Measurements from ENCODE around the gene NUDT6.
"Not testable (repeated sequence)": the region's sequence is repeated elsewhere in the genome, so short reads cannot be mapped to it uniquely, and the experiment has no call there.

Gene NUDT6

GRCh38 chr4:122959981-122960610 lies 37.7 kb upstream of the NUDT6 start:
- DNase-seq (ENCODE audit: low read depth), result no peak
- H3K4me3 ChIP-seq (ENCODE audit: low read length), result no peak overlapping the region
- TF ChIP-seq, protein P1, sequence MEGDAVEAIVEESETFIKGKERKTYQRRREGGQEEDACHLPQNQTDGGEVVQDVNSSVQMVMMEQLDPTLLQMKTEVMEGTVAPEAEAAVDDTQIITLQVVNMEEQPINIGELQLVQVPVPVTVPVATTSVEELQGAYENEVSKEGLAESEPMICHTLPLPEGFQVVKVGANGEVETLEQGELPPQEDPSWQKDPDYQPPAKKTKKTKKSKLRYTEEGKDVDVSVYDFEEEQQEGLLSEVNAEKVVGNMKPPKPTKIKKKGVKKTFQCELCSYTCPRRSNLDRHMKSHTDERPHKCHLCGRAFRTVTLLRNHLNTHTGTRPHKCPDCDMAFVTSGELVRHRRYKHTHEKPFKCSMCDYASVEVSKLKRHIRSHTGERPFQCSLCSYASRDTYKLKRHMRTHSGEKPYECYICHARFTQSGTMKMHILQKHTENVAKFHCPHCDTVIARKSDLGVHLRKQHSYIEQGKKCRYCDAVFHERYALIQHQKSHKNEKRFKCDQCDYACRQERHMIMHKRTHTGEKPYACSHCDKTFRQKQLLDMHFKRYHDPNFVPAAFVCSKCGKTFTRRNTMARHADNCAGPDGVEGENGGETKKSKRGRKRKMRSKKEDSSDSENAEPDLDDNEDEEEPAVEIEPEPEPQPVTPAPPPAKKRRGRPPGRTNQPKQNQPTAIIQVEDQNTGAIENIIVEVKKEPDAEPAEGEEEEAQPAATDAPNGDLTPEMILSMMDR (conservative IDR thresholded peaks at IDR 0.05; ENCODE audit: low read depth, low read length), result no peak

DNA sequence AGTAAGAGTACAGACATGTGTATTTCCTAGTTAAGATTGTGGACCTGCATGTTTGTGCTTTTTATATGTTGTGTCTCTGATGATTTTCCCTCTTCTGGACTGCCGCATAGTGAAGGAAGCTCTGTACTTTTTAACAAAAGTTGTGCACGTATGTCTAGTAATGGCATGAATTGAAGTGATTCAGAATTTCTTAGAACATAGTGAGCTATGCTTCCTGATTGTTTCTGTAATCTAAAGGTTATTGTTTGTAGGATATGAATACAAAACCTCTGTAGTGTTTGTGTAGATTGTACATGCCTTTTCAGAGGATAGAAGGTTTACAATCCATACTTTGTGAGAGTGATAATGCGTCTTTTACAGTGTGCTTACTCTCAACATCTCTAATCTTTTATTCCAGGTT lies 37.0 kb upstream of the NUDT6 start:
- no peak for DNase-seq (ENCODE audit: low read depth)
- TF ChIP-seq, protein P1 (conservative IDR thresholded peaks at IDR 0.05; ENCODE audit: low read depth, low read length), result no peak

DNA sequence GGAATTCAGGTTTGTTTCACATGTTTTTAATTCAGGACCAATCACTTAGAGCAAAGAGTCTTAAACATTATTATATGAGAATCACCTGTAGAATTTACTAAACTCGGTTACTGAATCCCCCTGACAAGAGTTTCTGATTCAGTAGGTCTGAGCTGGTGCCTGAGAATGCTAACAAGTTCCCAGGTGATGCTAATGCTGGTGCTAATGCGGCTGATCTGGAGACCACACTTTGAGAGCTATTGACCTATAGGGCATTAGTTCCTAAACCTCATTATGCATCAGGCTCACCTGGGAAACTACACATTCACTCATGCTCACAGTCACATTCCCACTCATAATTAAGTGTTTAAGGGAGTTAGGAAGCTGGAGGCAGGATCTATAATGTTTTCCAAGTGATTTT lies 36.1 kb upstream of the NUDT6 start:
- no peak for DNase-seq (ENCODE audit: low read depth)
- TF ChIP-seq, protein P1 (conservative IDR thresholded peaks at IDR 0.05; ENCODE audit: low read depth, low read length), result no peak
- no peak overlapping the region for H3K4me3 ChIP-seq (ENCODE audit: low read length)

More for the DNA sequence above, 37.0 kb upstream of the NUDT6 start:
- no peak overlapping the region for H3K4me3 ChIP-seq (ENCODE audit: low read length)

DNA sequence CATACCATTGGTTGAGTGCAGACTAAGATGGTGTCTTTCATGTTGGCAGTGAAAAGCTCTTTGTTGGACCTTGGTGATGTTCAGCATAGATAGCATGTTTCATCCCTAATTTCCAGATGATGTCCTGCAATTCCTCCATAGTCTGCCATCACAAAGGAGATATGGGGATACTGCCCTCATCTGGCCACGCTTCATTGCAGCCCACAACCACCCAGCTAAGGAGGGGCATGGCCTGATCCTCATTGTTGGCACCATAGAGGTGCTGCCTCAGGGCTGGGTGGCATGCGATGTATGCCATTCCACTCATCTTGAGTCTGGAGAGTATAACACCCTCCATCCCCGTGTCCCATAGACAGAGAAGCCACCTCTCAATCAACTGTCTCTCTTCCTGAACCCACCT lies 31.5 kb upstream of the NUDT6 start:
- no peak overlapping the region for H3K4me3 ChIP-seq (ENCODE audit: low read length)
- TF ChIP-seq, protein P1 (conservative IDR thresholded peaks at IDR 0.05; ENCODE audit: low read depth, low read length), result no peak
- no peak for DNase-seq (ENCODE audit: low read depth)

GRCh38 chr4:122952028-122952427 lies 29.6 kb upstream of the NUDT6 start:
- H3K4me3 ChIP-seq (ENCODE audit: low read length), result no peak overlapping the region

DNA sequence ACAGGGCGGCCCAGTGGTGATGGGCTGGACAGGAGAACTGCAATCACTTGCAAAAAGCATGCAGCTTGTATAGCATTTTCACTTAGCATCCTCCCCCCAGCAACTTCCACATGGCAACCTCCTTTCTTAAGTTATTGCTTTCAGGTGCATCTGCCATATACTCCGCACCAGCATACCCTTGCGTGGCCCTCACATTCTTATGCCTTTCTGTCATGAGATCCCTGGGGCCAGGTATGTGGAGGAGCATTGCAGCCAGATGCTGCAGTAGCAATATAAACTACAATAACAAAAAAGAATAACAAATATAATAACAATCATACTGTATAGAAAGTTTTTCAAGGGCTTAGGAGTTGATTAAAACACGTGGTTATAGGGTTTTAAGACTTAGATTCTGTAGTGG lies 26.3 kb upstream of the NUDT6 start:
- TF ChIP-seq, protein P1 (conservative IDR thresholded peaks at IDR 0.05; ENCODE audit: low read depth, low read length), result no peak
- no peak for DNase-seq (ENCODE audit: low read depth)
- H3K4me3 ChIP-seq (ENCODE audit: low read length), result no peak overlapping the region

More at GRCh38 chr4:122952028-122952427, 29.6 kb upstream of the NUDT6 start:
- no peak for DNase-seq (ENCODE audit: low read depth)
- TF ChIP-seq, protein P1 (conservative IDR thresholded peaks at IDR 0.05; ENCODE audit: low read depth, low read length), result no peak

DNA sequence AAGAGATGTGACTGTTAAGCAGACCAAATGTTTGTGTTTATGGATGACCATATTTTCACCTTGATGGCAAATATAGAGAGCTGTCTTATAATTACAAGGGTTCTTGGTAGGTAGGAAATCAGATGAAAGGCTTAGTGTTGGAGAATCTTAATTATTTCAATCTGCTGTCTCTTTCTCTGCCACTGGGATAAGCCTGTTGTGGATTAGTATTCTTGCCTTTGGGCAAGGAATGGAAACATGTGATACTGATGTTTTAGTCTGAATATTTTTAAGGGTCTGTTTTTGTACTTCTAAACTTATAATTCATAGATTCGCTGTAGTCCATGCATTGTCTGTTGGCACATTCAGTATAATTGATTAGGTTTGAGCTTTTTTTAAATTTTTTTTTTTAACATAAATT lies 23.7 kb upstream of the NUDT6 start:
- DNase-seq (ENCODE audit: low read depth), result no peak
- H3K4me3 ChIP-seq (ENCODE audit: low read length), result no peak overlapping the region
- TF ChIP-seq, protein P1 (conservative IDR thresholded peaks at IDR 0.05; ENCODE audit: low read depth, low read length), result no peak

GRCh38 chr4:122945136-122945535 lies 22.7 kb upstream of the NUDT6 start:
- H3K4me3 ChIP-seq (ENCODE audit: low read length); DNase-seq (ENCODE audit: low read depth): not testable (repeated sequence)

Measured in retinal pigment epithelial cell (primary cell).